HG02870 (cell line): ENCODE data around the gene IRX4.

Source experiments
- ATAC-seq: cut with Tn5 transposase; IDR thresholded peaks from one replicate; pipeline ENCODE4 v1.9.1; 2021; ENCODE audit warnings: mild to moderate bottlenecking, moderate library complexity; ENCODE audit not compliant: unreplicated experiment

Gene IRX4

GRCh38 chr5:1882337-1883119 lies at the start of gene IRX4:
Gene IRX4 (minus strand): TSS chr5:1882925. CDS start chr5:1882647, 278 bp downstream.
- no peak for ATAC-seq

GRCh38 chr5:1931604-1932231 lies 49.0 kb upstream of the IRX4 start:
- no peak for ATAC-seq

- ATAC-seq, result no peak
These were observed 48.3 kb upstream of the IRX4 start for GRCh38 chr5:1930880-1931603.

- no peak for ATAC-seq
These were observed 47.8 kb upstream of the IRX4 start for GRCh38 chr5:1930501-1930879.

GRCh38 chr5:1929108-1929991 lies 46.6 kb upstream of the IRX4 start:
- no peak for ATAC-seq

GRCh38 chr5:1926471-1927341 lies 44.0 kb upstream of the IRX4 start:
- no peak for ATAC-seq

GRCh38 chr5:1926071-1926440 lies 43.3 kb upstream of the IRX4 start:
- ATAC-seq, result no peak

GRCh38 chr5:1925111-1926070 lies 42.7 kb upstream of the IRX4 start:
- ATAC-seq, result no peak

- no peak for ATAC-seq
These were observed 41.0 kb upstream of the IRX4 start for GRCh38 chr5:1923766-1924165.

- ATAC-seq, result no peak
These were observed 40.6 kb upstream of the IRX4 start for GRCh38 chr5:1923341-1923740.

- no peak for ATAC-seq
These were observed 39.0 kb upstream of the IRX4 start for GRCh38 chr5:1921711-1922110.

- ATAC-seq, result no peak
These were observed 37.0 kb upstream of the IRX4 start for GRCh38 chr5:1919750-1920149.

GRCh38 chr5:1919209-1919566 lies 36.5 kb upstream of the IRX4 start:
- no peak for ATAC-seq

- ATAC-seq, result no peak
These were observed 35.9 kb upstream of the IRX4 start for GRCh38 chr5:1918488-1919208.

- ATAC-seq, result no peak
These were observed 35.2 kb upstream of the IRX4 start for GRCh38 chr5:1917830-1918487.

- no peak for ATAC-seq
These were observed 33.6 kb upstream of the IRX4 start for GRCh38 chr5:1916041-1917001.

GRCh38 chr5:1915316-1915715 lies 32.6 kb upstream of the IRX4 start:
- ATAC-seq, result no peak
